SIG-M5 treated with dmso at 0.1 percent for 504 hours (cell line): ENCODE data around the gene LOC101059915.
"Not testable (repeated sequence)": the region's sequence is repeated elsewhere in the genome, so short reads cannot be mapped to it uniquely, and the experiment has no call there.

Source experiments
- DNase-seq: peaks from one replicate; lab custom pipeline; 2025; ENCODE audit not compliant: unreplicated experiment; lab: John Stamatoyannopoulos, UW

LOC101059915 gene

DNA sequence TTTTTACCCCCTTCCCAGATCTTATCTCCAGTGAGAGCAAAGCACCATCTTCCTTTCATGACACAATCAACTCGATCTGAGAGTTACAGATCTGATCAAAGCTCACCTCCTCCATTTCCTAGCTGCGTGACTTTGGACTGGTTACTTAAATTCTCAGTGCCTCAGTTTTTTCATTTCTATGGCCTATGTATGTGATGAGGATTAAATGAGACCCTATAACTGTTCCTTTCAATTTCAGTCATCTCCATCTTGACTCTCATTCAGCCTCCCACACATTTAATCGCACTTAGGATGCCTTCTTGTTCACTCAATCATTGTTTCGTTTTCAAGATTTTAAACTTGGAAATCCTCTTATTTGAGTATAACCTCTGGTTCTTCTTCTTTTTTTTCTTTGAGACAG, 28.9 kb upstream of the LOC101059915 start:
- DNase-seq: no peak

- DNase-seq: no peak
These were observed 27.3 kb upstream of the LOC101059915 start for GRCh38 chrX:71640002-71640401.

DNA sequence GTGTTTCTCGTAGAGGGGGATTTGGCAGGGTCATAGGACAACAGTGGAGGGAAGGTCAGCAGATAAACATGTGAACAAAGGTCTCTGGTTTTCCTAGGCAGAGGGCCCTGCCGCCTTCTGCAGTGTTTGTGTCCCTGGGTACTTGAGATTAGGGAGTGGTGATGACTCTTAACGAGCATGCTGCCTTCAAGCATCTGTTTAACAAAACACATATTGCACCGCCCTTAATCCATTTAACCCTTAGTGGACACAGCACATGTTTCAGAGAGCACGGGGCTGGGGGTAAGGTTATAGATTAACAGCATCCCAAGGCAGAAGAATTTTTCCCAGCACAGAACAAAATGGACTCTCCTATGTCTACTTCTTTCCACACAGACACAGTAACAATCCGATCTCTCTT, 22.9 kb upstream of the LOC101059915 start:
- DNase-seq: not testable (repeated sequence)

DNA sequence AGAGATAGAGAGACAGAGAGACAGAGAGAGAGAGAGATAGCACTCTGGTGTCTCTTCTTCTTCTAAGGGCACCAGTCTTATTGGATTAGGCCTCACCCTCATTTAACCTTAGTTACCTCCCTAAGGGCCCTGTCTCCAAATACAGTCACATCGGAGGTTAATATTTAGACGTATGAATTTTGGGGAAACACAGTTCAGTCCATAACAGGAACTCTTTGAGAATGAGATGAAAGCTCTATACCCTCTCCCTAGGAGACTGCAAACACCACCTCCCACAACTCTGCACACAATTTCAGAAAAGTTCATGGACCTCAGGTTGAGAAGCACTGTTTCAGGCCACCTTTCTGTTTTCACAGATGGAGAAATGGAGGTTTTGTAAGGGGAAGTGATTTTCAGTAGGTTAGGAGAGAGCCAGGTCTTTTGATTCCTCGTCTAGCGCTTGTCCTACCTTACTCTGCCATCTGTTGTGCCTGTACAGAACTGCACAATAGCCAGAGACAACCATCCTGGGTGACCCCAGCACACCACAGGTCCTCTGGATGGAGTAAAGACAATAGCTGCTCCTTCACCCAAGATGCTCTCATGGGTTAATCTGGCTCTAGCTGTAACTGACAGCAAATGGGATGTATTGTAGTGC, 16.9 kb upstream of the LOC101059915 start:
- peak; percentile 8 for DNase-seq

DNA sequence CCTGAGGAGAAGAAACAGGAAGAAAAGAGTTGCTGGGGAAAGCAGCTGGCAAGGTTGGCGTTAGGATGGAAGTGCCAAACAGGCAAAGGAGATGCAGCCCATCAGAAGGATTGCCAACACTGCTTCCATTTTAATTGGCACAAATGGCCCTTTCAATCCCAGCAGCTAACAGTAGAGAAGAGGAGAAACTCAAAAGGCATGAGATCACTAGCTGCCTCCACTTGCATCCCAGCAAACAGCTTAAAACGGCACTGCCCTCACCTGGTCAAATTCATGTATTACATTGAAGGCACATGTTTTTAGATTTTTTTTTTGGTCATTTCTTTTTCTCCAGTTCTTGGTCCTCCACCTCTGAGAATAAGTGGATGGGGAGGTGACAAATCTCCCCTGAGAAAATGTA, 14.9 kb upstream of the LOC101059915 start:
- DNase-seq: peak; percentile 49

DNA sequence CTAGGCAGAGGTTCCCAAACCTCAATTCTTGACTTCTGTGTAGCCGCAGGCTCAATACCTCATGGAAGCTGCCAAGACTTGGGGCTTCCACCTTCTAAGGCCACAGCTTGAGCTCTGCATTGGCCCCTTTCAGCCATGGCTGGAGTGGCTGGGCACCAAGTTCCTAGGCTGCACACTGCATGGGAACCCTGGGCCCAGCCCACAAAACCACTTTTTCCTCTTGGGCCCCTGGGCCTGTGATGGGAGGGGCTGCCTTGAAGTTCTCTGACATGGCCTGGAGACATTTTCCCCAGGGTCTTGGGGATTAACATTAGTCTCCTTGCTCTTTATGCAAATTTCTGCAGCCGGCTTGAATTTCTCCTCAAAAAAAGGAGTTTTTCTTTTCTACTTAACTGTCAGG, 14.0 kb upstream of the LOC101059915 start:
- DNase-seq: no peak

GRCh38 chrX:71657267-71657666, 10.1 kb upstream of the LOC101059915 start:
- DNase-seq: no peak

DNA sequence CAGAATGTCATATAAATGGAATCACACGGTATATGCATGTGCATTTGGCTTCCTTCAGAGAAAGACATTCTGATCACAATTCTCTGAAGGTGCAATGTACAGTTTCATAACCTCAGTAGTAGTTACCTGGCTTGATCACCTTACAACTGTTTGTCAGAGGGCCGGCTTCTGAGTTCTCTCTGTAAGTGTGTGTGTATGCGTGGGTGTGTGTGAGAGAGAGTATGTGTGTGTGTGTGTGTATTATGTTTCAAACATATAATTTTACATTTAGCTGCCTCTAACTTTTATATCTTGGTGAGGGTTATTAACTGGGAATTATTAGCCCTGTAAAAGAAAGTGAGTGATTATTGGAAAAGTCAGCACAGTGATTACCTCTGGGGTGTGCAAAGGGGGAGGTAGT, 8.0 kb upstream of the LOC101059915 start:
- DNase-seq: no peak

- no peak for DNase-seq
These were observed 7.4 kb upstream of the LOC101059915 start for GRCh38 chrX:71659959-71660358.

GRCh38 chrX:71660562-71661416, 6.6 kb upstream of the LOC101059915 start:
- DNase-seq: no peak

DNA sequence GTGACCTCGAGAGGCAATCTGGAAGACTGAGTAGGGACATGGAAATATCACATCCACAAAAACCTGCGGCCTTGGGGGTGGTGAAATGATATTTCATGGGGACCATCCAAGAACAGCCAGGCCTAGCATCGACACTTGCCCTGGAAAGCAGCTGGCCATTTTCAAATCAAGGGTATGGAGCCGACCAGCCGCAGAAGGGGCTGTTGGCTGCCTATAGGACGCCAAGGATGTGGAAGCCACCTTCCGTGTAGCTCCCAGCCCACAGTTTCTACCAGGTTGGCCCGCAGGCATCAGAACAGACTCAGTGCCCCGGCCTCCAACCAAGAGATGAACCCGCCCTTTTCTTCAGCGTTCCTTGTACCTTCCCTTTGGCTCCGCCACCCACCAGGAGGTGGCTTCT, 5.4 kb upstream of the LOC101059915 start:
- no peak for DNase-seq

GRCh38 chrX:71662654-71663053, 4.7 kb upstream of the LOC101059915 start:
- DNase-seq: not testable (repeated sequence)

DNA sequence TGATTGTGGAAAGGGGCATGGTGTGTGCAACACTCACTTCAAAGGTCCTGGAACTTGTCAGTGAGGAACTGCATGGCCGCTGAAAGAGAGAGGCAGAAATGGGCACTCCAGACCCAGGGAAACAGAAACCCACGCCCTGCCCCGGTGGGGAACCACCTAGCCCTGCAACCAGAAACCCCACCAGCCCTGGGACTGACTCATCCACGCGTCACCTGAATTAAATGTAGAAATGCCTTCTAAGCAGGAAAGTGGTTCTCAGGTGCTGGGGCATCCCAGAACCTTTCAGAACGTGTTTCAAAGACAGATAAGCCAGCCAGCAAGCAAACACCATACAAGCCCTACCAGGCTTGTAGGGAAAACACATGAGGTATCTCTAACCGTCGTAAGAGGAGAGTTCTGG, 4.1 kb upstream of the LOC101059915 start:
- DNase-seq: not testable (repeated sequence)

GRCh38 chrX:71664202-71664601, 3.1 kb upstream of the LOC101059915 start:
- peak; percentile 34 for DNase-seq

GRCh38 chrX:71664889-71665491, 2.4 kb upstream of the LOC101059915 start:
- no peak for DNase-seq

- DNase-seq: no peak
These were observed 1.6 kb upstream of the LOC101059915 start for GRCh38 chrX:71665747-71666146.

GRCh38 chrX:71666240-71667223, 814 bp upstream of the LOC101059915 start:
- DNase-seq: no peak

- no peak for DNase-seq
These were observed 876 bp downstream of the LOC101059915 start for GRCh38 chrX:71668248-71668595.

DNA sequence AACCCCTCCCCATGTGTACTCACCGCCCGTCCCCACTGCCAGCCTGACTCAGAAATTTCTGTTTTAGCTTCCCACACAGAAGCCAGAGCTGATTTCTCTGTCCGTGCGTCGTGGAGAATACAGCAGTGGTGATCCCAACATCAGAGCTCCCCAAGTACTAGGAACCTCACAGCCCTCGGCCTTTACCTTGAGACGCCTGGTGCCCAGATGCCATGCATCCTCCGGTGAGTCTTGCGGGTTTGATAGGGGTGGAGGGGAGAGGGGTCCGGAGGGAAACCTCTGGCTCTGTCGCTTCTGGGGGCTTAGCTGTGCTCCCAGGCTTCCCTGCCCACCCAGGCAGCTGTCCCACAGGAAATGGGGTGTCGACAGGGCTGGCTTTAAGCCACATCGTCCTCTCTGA, 2.1 kb downstream of the LOC101059915 start:
- DNase-seq: no peak

- DNase-seq: not testable (repeated sequence)
These were observed 2.6 kb downstream of the LOC101059915 start for GRCh38 chrX:71669947-71670346.
